Choroid plexus epithelial cell (primary cell): Measurements from ENCODE around the gene ZNF608.

Experiments
- DNase-seq: peaks from one replicate; pipeline ENCODE4 v3.0.0-alpha.2; 2010; ENCODE audit warnings: low read depth
- H3K4me3 ChIP-seq: 2 replicates; pipeline ENCODE4 v1.5.1; 2011; ENCODE audit warnings: low read depth, mild to moderate bottlenecking, control low read depth, low read length, moderate library complexity
- CTCF ChIP-seq: conservative IDR thresholded peaks from 2 replicates; pipeline ENCODE4 v1.5.1; 2011; ENCODE audit warnings: low read depth, mild to moderate bottlenecking, control low read depth, inconsistent platforms, low read length, moderate library complexity

Gene ZNF608

GRCh38 chr5:124730381-124730780 is 16.1 kb downstream of the ZNF608 start:
- no peak overlapping the region for H3K4me3 ChIP-seq
- DNase-seq: no peak
- no peak for TF ChIP-seq CTCF

- no peak overlapping the region for H3K4me3 ChIP-seq
- TF ChIP-seq CTCF: no peak
- DNase-seq: peak; percentile 21
These were observed 16.6 kb downstream of the ZNF608 start for GRCh38 chr5:124729720-124730359.

GRCh38 chr5:124728968-124729332 is 17.5 kb downstream of the ZNF608 start:
- DNase-seq: no peak
- no peak for TF ChIP-seq CTCF
- no peak overlapping the region for H3K4me3 ChIP-seq

- no peak overlapping the region for H3K4me3 ChIP-seq
- TF ChIP-seq CTCF: no peak
- no peak for DNase-seq
These were observed 18.0 kb downstream of the ZNF608 start for GRCh38 chr5:124728331-124728967.

- no peak overlapping the region for H3K4me3 ChIP-seq
- no peak for TF ChIP-seq CTCF
- DNase-seq: no peak
These were observed 19.6 kb downstream of the ZNF608 start for GRCh38 chr5:124726631-124727362.

- no peak overlapping the region for H3K4me3 ChIP-seq
- no peak for TF ChIP-seq CTCF
- no peak for DNase-seq
These were observed 20.7 kb downstream of the ZNF608 start for GRCh38 chr5:124725622-124726258.
